Measurements from ENCODE around the gene KRTAP10-2. TPM values are rescaled to one million over a fixed set of nuclear protein-coding genes. Genes with fewer than 3 reads are reported as not detected.

The KRTAP10-2 gene
- total and polyA plus RNA-seq, 2 donors, result not detected

- no peak overlapping the region for H3K4me3 ChIP-seq (ENCODE audit: low read length in 2 of 2)
- H3K9me3 ChIP-seq (ENCODE audit: control insufficient read depth in 2 of 2, insufficient read depth in 1 of 2, low read length in 1 of 2), result peaks cover 0 to 3% of the 10 kb centered on the region in 2 donors
- DNase-seq (ENCODE audit: low read depth in 6 of 9, low spot score in 9 of 9), result no peak
- no peaks in the 10 kb centered on the region for H3K4me1 ChIP-seq (ENCODE audit: control insufficient read depth in 2 of 2, insufficient read depth in 2 of 2, low read length in 2 of 2)
- H3K27me3 ChIP-seq (ENCODE audit: control insufficient read depth in 2 of 2, insufficient read depth in 1 of 2, low read length in 1 of 2), result no peaks in the 10 kb centered on the region
- H3K36me3 ChIP-seq (ENCODE audit: control insufficient read depth in 2 of 2, insufficient read depth in 2 of 2, low read length in 1 of 2), result no peaks in the 10 kb centered on the region
- 93% methylated on average over 20 of the region's 20 CpGs for WGBS
- H3K27ac ChIP-seq (ENCODE audit: low read depth in 1 of 2, low read length in 1 of 2), result no peak overlapping the region
Measured at GRCh38 chr21:44525391-44526095, 25.8 kb downstream of the KRTAP10-2 start.

GRCh38 chr21:44524414-44525371, 26.6 kb downstream of the KRTAP10-2 start:
- 86% methylated on average over 2 of the region's 2 CpGs for WGBS
- Histone ChIP-seq H3K4me3 (ENCODE audit: low read length in 2 of 2) (no peak overlapping the region), H3K9me3 (ENCODE audit: control insufficient read depth in 2 of 2, insufficient read depth in 1 of 2, low read length in 1 of 2) (peaks cover 0 to 5% of the 10 kb centered on the region in 2 donors), H3K27ac (ENCODE audit: low read depth in 1 of 2, low read length in 1 of 2) (no peak overlapping the region), H3K4me1 (ENCODE audit: control insufficient read depth in 2 of 2, insufficient read depth in 2 of 2, low read length in 2 of 2) (no peaks in the 10 kb centered on the region), H3K36me3 (ENCODE audit: control insufficient read depth in 2 of 2, insufficient read depth in 2 of 2, low read length in 1 of 2) (no peaks in the 10 kb centered on the region), H3K27me3 (ENCODE audit: control insufficient read depth in 2 of 2, insufficient read depth in 1 of 2, low read length in 1 of 2) (no peaks in the 10 kb centered on the region)
- no peak for DNase-seq (ENCODE audit: low read depth in 6 of 9, low spot score in 9 of 9)

- DNase-seq (ENCODE audit: low read depth in 6 of 9, low spot score in 9 of 9), result no peak
- no peaks in the 10 kb centered on the region for H3K27me3 ChIP-seq (ENCODE audit: control insufficient read depth in 2 of 2, insufficient read depth in 1 of 2, low read length in 1 of 2)
- no peak overlapping the region for H3K27ac ChIP-seq (ENCODE audit: low read depth in 1 of 2, low read length in 1 of 2)
- WGBS, result 98% methylated on average over 1 of the region's 1 CpG
- H3K9me3 ChIP-seq (ENCODE audit: control insufficient read depth in 2 of 2, insufficient read depth in 1 of 2, low read length in 1 of 2), result peaks cover 0 to 5% of the 10 kb centered on the region in 2 donors
- H3K36me3 ChIP-seq (ENCODE audit: control insufficient read depth in 2 of 2, insufficient read depth in 2 of 2, low read length in 1 of 2), result no peaks in the 10 kb centered on the region
- no peak overlapping the region for H3K4me3 ChIP-seq (ENCODE audit: low read length in 2 of 2)
- no peaks in the 10 kb centered on the region for H3K4me1 ChIP-seq (ENCODE audit: control insufficient read depth in 2 of 2, insufficient read depth in 2 of 2, low read length in 2 of 2)
Measured at GRCh38 chr21:44523567-44524413, 27.5 kb downstream of the KRTAP10-2 start.

- H3K27ac ChIP-seq (ENCODE audit: low read depth in 1 of 2, low read length in 1 of 2), result no peak overlapping the region
- H3K9me3 ChIP-seq (ENCODE audit: control insufficient read depth in 2 of 2, insufficient read depth in 1 of 2, low read length in 1 of 2), result peaks cover 0 to 5% of the 10 kb centered on the region in 2 donors
- H3K4me1 ChIP-seq (ENCODE audit: control insufficient read depth in 2 of 2, insufficient read depth in 2 of 2, low read length in 2 of 2), result no peaks in the 10 kb centered on the region
- no peak overlapping the region for H3K4me3 ChIP-seq (ENCODE audit: low read length in 2 of 2)
- no peak for DNase-seq (ENCODE audit: low read depth in 6 of 9, low spot score in 9 of 9)
- WGBS, result 93% methylated on average over 1 of the region's 1 CpG
- H3K27me3 ChIP-seq (ENCODE audit: control insufficient read depth in 2 of 2, insufficient read depth in 1 of 2, low read length in 1 of 2), result no peaks in the 10 kb centered on the region
- H3K36me3 ChIP-seq (ENCODE audit: control insufficient read depth in 2 of 2, insufficient read depth in 2 of 2, low read length in 1 of 2), result no peaks in the 10 kb centered on the region
Measured at GRCh38 chr21:44522753-44523204, 28.5 kb downstream of the KRTAP10-2 start.

- Histone ChIP-seq H3K36me3 (ENCODE audit: control insufficient read depth in 2 of 2, insufficient read depth in 2 of 2, low read length in 1 of 2) (no peaks in the 10 kb centered on the region), H3K9me3 (ENCODE audit: control insufficient read depth in 2 of 2, insufficient read depth in 1 of 2, low read length in 1 of 2) (peaks cover 0 to 9% of the 10 kb centered on the region in 2 donors), H3K27me3 (ENCODE audit: control insufficient read depth in 2 of 2, insufficient read depth in 1 of 2, low read length in 1 of 2) (no peaks in the 10 kb centered on the region), H3K27ac (ENCODE audit: low read depth in 1 of 2, low read length in 1 of 2) (no peak overlapping the region), H3K4me3 (ENCODE audit: low read length in 2 of 2) (no peak overlapping the region), H3K4me1 (ENCODE audit: control insufficient read depth in 2 of 2, insufficient read depth in 2 of 2, low read length in 2 of 2) (no peaks in the 10 kb centered on the region)
- DNase-seq (ENCODE audit: low read depth in 6 of 9, low spot score in 9 of 9), result no peak
- 93% methylated on average over 33 of the region's 33 CpGs for WGBS
Measured at GRCh38 chr21:44521928-44522752, 29.2 kb downstream of the KRTAP10-2 start.

- Histone ChIP-seq H3K4me3 (ENCODE audit: low read length in 2 of 2) (no peak overlapping the region), H3K27me3 (ENCODE audit: control insufficient read depth in 2 of 2, insufficient read depth in 1 of 2, low read length in 1 of 2) (no peaks in the 10 kb centered on the region), H3K4me1 (ENCODE audit: control insufficient read depth in 2 of 2, insufficient read depth in 2 of 2, low read length in 2 of 2) (no peaks in the 10 kb centered on the region), H3K9me3 (ENCODE audit: control insufficient read depth in 2 of 2, insufficient read depth in 1 of 2, low read length in 1 of 2) (peaks cover 0 to 9% of the 10 kb centered on the region in 2 donors), H3K27ac (ENCODE audit: low read depth in 1 of 2, low read length in 1 of 2) (no peak overlapping the region), H3K36me3 (ENCODE audit: control insufficient read depth in 2 of 2, insufficient read depth in 2 of 2, low read length in 1 of 2) (no peaks in the 10 kb centered on the region)
- WGBS, result 95% methylated on average over 22 of the region's 22 CpGs
- no peak for DNase-seq (ENCODE audit: low read depth in 6 of 9, low spot score in 9 of 9)
Measured at GRCh38 chr21:44521301-44521927, 29.9 kb downstream of the KRTAP10-2 start.

- H3K27ac ChIP-seq (ENCODE audit: low read depth in 1 of 2, low read length in 1 of 2), result no peak overlapping the region
- no peaks in the 10 kb centered on the region for H3K36me3 ChIP-seq (ENCODE audit: control insufficient read depth in 2 of 2, insufficient read depth in 2 of 2, low read length in 1 of 2)
- peaks cover 0 to 9% of the 10 kb centered on the region in 2 donors for H3K9me3 ChIP-seq (ENCODE audit: control insufficient read depth in 2 of 2, insufficient read depth in 1 of 2, low read length in 1 of 2)
- 93% methylated on average over 31 of the region's 31 CpGs for WGBS
- DNase-seq (ENCODE audit: low read depth in 6 of 9, low spot score in 9 of 9), result no peak
- H3K4me1 ChIP-seq (ENCODE audit: control insufficient read depth in 2 of 2, insufficient read depth in 2 of 2, low read length in 2 of 2), result no peaks in the 10 kb centered on the region
- H3K27me3 ChIP-seq (ENCODE audit: control insufficient read depth in 2 of 2, insufficient read depth in 1 of 2, low read length in 1 of 2), result no peaks in the 10 kb centered on the region
- H3K4me3 ChIP-seq (ENCODE audit: low read length in 2 of 2), result no peak overlapping the region
Measured at GRCh38 chr21:44520326-44521300, 30.7 kb downstream of the KRTAP10-2 start.
